Measurements from ENCODE around the gene APP. TPM values are rescaled to one million over a fixed set of nuclear protein-coding genes. Genes with fewer than 3 reads are reported as not detected.
"Not testable (repeated sequence)": the region's sequence is repeated elsewhere in the genome, so short reads cannot be mapped to it uniquely, and the experiment has no call there.

The APP gene
- total RNA-seq, 4 donors from 2014 or later = 234 to 376 (median 343) TPM

GRCh38 chr21:26082549-26082948, 88.0 kb downstream of the APP start:
- Histone ChIP-seq H3K4me3 (no peak overlapping the region), H3K36me3 (no peaks in the 10 kb centered on the region), H3K9me3 (no peaks in the 10 kb centered on the region), H3K27ac (no peak overlapping the region), H3K4me1 (no peaks in the 10 kb centered on the region), H3K27me3 (no peaks in the 10 kb centered on the region)
- TF ChIP-seq EP300 (IDR thresholded peaks at IDR 0.05) (no peak), CTCF (IDR thresholded peaks at IDR 0.05) (no peak), POLR2A (IDR thresholded peaks at IDR 0.05) (no peak), POLR2AphosphoS5 (IDR thresholded peaks at IDR 0.05) (no peak)
- 91% methylated on average over 2 of the region's 2 CpGs for WGBS
- no peak for DNase-seq (ENCODE audit: low spot score in 2 of 2)

- not testable (repeated sequence) for DNase-seq (ENCODE audit: low spot score in 2 of 2); H3K27me3 ChIP-seq; H3K4me3 ChIP-seq; H3K27ac ChIP-seq; H3K9me3 ChIP-seq; H3K4me1 ChIP-seq; H3K36me3 ChIP-seq
- WGBS = 90% methylated on average over 7 of the region's 7 CpGs
Observed at GRCh38 chr21:26081175-26081760, 89.3 kb downstream of the APP start.

- Histone ChIP-seq H3K9me3 (no peaks in the 10 kb centered on the region), H3K36me3 (no peaks in the 10 kb centered on the region), H3K27ac (no peak overlapping the region), H3K4me3 (no peak overlapping the region), H3K27me3 (no peaks in the 10 kb centered on the region), H3K4me1 (no peaks in the 10 kb centered on the region)
- 97% methylated on average over 6 of the region's 6 CpGs for WGBS
- no peak for DNase-seq (ENCODE audit: low spot score in 2 of 2)
- no peak for TF ChIP-seq POLR2A (IDR thresholded peaks at IDR 0.05)
- TF ChIP-seq CTCF (IDR thresholded peaks at IDR 0.05) = no peak
- TF ChIP-seq POLR2AphosphoS5 (IDR thresholded peaks at IDR 0.05) = no peak
- no peak for TF ChIP-seq EP300 (IDR thresholded peaks at IDR 0.05)
Observed at GRCh38 chr21:26080211-26080610, 90.4 kb downstream of the APP start.

- Histone ChIP-seq H3K4me3 (no peak overlapping the region), H3K36me3 (no peaks in the 10 kb centered on the region), H3K9me3 (no peaks in the 10 kb centered on the region), H3K27ac (no peak overlapping the region), H3K27me3 (no peaks in the 10 kb centered on the region), H3K4me1 (no peaks in the 10 kb centered on the region)
- WGBS = 86% methylated on average over 4 of the region's 4 CpGs
- no peak for TF ChIP-seq EP300 (IDR thresholded peaks at IDR 0.05)
- DNase-seq (ENCODE audit: low spot score in 2 of 2) = no peak
Observed at GRCh38 chr21:26079366-26079765, 91.2 kb downstream of the APP start.

GRCh38 chr21:26077521-26077920, 93.0 kb downstream of the APP start:
- TF ChIP-seq POLR2A (IDR thresholded peaks at IDR 0.05) (no peak), EP300 (IDR thresholded peaks at IDR 0.05) (no peak), POLR2AphosphoS5 (IDR thresholded peaks at IDR 0.05) (no peak), CTCF (IDR thresholded peaks at IDR 0.05) (no peak)
- no peaks in the 10 kb centered on the region for H3K4me1 ChIP-seq
- H3K4me3 ChIP-seq = no peak overlapping the region
- H3K27ac ChIP-seq = no peak overlapping the region
- 87% methylated on average over 7 of the region's 7 CpGs for WGBS
- DNase-seq (ENCODE audit: low spot score in 2 of 2) = no peak
- H3K27me3 ChIP-seq = no peaks in the 10 kb centered on the region
- no peaks in the 10 kb centered on the region for H3K36me3 ChIP-seq
- no peaks in the 10 kb centered on the region for H3K9me3 ChIP-seq

GRCh38 chr21:26072666-26073615, 97.6 kb downstream of the APP start:
- WGBS = 97% methylated on average over 9 of the region's 9 CpGs

More at GRCh38 chr21:26072666-26073615, 97.6 kb downstream of the APP start:
- Histone ChIP-seq H3K27me3 (no peaks in the 10 kb centered on the region), H3K27ac (no peak overlapping the region), H3K9me3 (no peaks in the 10 kb centered on the region), H3K36me3 (no peaks in the 10 kb centered on the region), H3K4me3 (no peak overlapping the region), H3K4me1 (peaks cover 27% of the 10 kb centered on the region)
- TF ChIP-seq CTCF (IDR thresholded peaks at IDR 0.05) = no peak
- DNase-seq (ENCODE audit: low spot score in 2 of 2) = no peak
